Limb (tissue), 2 donors: Measurements from ENCODE around the gene FAM135A.
A peak's percentile ranks its signal among the peaks of the same experiment; 100 is the strongest.

ENCODE experiments used
- DNase-seq, 2 donors: peaks; one replicate each; pipeline ENCODE4 v3.0.0-alpha.2; 2016; ENCODE audit errors: extremely low spot score in 2 of 2

FAM135A gene

DNA sequence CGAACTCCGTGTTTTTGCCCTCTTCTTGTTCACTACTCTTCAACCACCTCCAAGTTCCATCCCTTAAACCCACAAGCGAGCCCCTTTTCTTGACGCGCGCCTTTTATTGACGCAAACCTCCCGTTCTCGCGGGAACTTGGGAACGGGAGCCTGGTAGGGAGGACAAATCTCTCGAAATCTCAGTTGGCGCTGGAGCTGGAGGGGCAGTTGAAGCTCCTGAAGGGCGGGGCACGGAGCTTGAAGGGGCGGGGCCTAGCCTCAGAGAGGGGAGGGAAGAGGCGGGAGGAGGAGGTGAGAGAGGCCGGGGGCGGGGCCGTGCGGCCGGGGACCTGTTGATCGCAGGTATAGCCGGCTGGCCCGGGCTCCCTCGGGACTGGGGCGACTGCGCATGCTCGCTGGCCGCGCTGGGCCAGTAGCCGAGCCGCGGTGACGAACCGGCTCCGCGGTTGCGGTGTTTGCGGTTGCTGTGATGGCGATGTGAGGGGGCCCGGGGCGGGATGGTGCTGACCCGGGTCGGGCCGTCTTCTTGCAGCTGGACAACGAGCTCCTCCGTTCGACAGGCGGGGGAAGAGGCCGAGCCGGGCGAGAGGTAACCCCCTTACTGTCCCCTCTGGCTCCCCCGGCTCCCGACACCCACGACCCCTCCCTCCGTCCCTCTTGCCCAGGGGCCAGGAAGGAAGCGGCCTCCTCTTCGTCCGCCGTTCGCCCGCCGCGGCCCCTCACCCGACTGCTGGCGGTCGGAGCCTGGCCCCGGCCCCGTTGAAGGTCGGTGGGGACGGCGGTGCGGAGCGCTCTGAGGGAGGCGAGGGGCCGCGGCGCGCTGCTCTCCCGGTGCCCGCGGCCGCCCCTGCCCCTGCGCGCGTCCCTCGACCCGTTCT, at the start of gene FAM135A:
TSS of gene FAM135A (plus strand) at position 395 of the 878 bp plus-strand sequence. CDS start 14,835 bp downstream, outside the sequence.
- DNase-seq, result peak; percentile 97 to 98

DNA sequence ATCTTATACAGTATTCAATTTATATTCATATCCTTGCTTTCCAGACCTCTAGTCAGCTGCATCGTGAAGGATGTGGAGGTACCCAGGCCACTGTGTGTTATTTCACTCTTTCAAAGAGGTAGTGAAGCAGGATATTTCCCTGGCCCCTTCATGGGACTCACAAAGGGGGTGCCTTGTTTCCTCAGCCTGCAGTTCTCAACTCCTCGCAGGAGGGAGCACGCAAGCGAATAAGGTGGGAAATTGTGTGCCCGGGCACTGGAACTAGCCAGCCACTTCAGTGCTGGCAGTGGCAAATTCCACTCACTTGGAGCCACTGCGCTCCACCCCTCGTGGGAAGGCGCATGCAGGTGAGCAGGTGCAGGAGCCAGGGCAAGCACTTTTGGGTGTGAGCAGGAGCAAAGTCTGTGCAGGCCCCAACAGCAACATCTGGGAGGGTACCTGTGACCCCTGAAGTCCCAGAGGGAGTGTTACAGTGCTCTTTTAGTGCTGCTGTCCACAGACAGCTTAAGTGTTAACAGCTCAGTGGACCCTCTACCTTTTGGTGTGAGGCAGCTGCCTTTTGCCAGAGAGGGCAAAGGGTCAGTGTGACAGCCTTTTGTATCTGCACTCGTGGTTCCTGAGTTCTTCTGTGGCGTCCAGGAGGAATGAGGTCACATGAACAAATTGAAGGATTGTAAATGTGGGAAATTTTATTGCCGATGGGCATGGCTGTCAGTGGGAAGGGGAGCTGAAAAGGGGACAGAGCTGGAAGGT, 49.4 kb upstream of the FAM135A start:
- no peak for DNase-seq

DNA sequence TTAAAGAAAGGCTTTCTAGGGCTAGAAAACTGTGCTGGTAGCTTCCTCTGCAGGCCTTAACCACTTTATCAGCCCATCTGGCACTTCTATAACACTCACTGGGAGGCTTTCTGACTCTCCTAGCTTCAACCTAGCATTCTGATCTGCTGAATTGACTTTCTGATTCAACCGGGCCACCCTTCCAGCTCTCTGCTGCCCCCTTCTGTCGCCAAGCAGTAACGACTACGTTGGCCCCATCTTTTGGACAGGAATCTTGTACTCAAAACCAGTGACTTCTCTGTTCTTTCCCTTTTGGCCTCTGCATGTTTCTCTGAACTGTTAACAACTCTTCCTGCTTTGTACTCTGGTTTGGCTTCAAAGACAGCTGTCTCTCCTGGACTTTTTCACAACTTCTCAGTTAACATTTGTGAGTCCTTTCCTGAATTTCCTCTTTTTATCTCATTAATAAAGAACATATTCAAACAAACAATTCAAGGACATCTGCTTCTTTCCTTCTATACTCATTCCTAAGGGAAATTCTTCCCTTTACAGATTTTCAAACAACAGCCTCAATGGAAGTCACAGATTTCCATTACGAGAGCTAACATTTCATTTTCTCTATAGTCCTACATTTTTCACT, 43.9 kb upstream of the FAM135A start:
- DNase-seq, result peak; percentile 68 to 73

GRCh38 chr6:70370496-70370895, 42.8 kb upstream of the FAM135A start:
- DNase-seq, result no peak

DNA sequence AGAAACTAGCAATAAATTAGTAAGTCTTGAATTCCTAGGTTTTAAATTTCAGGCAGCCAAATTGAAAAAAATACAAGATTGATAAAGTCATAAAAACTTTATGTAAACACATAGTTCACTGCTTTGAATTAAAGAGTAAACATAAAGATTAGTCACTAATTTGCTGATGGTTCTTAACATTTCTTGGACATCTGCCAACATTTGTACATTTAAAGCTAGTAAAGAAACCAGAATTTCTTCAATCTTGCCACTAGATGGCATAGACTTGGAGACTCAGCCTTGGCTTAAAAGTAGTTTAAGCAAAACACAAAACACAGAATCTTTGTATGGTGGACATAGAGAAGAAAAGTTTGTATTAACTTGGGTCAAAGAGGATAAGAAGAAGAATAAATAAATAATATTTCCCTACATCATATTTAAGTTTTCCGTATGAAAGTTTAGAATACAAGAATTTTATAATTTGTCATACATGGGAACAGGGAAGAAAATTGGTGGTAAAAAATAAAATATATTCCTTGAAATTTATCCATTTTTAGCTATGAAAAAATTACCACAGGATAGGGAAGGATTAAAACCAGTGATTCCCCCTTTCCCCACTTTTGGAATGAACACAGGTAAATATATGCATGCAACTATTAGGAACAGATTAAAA, 41.7 kb upstream of the FAM135A start:
- peak in 1 of 2 donors; percentile 90 for DNase-seq

DNA sequence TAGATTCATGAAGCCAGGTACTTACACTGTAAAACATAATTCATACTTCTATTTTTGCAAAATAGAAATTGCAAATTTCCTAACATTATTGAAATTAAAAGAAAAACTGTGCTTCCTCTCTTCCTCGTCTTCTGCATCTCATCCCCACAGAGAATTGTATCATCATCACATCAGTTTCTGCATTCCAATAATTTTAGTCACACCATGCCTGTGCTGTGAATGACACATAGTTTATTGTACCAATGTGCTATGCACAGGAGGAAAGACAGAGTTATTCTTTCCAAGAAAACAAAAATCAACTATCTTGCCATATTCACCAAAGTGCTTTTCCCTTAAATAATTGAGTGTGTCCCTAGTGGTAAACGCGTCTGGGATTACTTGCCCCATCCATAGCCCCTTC, 38.1 kb upstream of the FAM135A start:
- no peak for DNase-seq

DNA sequence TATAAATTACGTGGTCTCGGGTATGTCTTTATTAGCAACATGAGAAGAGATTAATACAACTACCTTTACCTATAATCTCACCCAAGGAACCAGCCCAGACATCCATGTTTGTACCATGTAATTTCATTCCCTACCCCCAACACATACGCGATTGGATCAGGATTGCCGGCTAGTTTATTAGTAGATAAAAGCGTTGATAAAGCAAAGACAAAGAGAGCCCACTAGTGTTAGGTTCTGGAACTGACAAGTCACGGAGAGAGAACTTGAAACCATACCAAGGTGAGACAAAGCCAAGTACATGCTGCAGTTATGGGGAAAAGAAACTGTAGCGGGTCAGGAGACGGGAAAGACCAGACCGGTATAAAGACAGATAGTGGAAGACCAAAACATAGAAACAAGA, 37.4 kb upstream of the FAM135A start:
- no peak for DNase-seq

DNA sequence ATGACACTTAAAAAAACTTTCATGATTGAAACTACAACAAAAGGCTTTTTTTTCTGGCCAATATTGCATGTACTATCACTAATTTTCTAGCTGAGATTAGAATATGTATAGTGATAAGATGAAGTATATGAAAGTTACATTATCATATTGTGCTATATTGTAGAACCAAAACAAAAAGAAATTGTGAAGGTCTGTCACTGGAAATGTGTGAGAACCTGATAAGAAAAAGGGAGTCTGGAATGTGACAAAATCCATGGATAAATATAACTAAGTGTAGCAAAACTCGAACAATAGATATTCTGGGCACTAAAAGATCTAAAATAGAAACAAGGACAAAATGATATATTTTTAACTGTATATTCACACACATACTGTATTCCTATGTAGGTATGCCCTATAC, 36.7 kb upstream of the FAM135A start:
- no peak for DNase-seq

DNA sequence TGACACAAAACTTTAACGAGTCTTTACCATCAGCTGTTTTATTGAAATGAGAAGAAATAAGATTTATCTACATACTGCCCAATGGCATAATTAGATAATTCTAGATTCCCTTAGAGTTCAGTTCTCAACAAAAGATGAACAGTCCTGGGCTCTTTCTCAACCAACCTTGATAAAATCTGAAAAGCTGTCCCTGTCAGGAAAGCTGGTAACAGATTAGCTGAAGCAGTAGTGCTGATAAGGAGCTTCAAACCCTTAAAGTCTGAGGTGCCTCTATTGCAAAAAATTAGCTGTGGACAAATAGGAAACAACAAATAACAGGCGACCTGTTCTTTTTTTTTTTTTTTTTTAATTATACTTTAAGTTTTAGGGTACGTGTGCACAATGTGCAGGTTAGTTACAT, 35.9 kb upstream of the FAM135A start:
- no peak for DNase-seq

- DNase-seq, result no peak
Measured at GRCh38 chr6:70379473-70380013, 33.8 kb upstream of the FAM135A start.

DNA sequence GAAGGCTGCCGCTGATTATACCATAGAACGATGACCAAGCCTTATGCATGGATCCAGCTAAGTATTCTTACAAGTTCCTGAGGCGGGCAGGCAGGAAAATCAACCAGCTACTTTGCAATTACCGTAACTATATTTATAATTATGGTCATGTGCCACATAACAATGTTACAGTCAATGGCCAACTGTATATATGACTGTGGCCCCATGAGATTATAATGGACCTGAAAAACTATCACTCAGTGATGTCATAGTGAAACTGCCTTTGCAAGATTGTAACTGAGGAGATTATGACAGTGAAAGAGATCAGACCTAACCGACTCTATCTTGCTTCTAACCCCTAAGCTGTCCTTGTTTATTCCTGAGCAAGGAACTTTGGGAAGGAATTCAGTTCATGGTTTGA, 33.1 kb upstream of the FAM135A start:
- DNase-seq, result no peak

DNA sequence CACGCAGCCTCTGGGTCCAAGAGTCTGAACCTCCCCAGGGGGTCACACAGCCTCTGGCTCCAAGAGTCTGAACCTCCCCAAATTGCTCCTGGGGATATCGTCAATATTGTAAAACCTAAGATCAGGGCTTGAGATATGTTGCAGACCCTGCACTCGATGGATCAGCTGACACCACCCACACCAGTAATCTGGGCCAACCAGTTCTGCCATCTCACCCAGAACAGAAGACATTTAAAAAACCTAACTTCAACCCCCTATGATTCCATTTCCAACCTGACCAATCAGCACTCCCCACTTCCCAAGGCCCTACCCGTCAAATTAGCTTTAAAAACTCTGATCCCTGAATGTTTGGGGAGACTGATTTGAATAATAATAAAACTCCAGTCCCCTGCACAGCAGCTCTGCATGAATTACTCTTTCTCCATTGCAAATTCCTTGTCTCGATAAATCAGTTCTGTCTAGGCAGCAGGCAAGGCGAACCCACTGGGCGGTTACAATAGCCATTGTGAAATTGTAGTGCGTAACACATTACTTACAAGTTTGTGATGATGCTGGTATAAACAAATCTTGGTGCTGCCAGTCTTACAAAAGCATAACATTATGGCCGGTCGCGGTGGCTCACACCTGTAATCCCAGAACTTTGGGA, 32.4 kb upstream of the FAM135A start:
- no peak for DNase-seq

GRCh38 chr6:70381417-70381782, 31.9 kb upstream of the FAM135A start:
- DNase-seq, result no peak

GRCh38 chr6:70385901-70386300, 27.4 kb upstream of the FAM135A start:
- DNase-seq, result no peak

- no peak for DNase-seq
Measured at GRCh38 chr6:70388814-70389213, 24.5 kb upstream of the FAM135A start.

DNA sequence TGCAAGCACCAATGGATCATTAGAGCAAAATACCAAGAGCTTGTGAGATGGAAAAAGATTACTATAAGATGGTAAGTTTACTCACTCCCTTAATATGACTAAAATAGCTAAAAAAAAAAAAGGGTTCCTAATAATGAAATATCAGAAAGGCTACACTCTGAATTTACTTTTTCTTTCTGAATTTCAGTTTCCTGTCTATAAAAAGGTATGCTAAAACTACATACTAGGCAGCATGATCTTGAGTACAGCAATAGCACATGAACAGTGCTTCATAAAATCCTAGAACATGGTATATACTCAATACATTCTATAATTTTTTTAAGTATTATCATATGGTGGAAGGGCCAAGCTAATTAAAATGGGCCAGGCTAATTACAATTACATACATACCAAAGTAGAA, 24.0 kb upstream of the FAM135A start:
- no peak for DNase-seq

- DNase-seq, result no peak
Measured at GRCh38 chr6:70390067-70390466, 23.2 kb upstream of the FAM135A start.

DNA sequence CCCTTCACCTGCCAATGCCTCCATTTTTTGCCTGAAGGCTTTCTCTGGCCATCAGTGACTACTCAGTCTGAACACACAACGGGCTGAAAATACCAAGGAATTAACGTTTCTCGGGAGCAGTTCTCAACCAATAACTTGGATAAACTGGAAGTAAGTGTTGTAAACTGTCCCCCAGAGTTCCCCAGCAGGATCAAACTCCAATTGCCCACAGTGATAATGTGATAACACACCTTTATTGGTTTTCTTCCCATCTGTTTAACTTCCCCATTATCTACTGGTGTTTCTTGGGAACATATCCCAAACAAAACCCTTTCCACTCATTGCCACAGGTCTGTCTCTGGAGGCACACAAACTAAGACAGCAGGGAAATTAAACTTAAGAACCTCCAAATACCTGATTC, 21.8 kb upstream of the FAM135A start:
- no peak for DNase-seq

DNA sequence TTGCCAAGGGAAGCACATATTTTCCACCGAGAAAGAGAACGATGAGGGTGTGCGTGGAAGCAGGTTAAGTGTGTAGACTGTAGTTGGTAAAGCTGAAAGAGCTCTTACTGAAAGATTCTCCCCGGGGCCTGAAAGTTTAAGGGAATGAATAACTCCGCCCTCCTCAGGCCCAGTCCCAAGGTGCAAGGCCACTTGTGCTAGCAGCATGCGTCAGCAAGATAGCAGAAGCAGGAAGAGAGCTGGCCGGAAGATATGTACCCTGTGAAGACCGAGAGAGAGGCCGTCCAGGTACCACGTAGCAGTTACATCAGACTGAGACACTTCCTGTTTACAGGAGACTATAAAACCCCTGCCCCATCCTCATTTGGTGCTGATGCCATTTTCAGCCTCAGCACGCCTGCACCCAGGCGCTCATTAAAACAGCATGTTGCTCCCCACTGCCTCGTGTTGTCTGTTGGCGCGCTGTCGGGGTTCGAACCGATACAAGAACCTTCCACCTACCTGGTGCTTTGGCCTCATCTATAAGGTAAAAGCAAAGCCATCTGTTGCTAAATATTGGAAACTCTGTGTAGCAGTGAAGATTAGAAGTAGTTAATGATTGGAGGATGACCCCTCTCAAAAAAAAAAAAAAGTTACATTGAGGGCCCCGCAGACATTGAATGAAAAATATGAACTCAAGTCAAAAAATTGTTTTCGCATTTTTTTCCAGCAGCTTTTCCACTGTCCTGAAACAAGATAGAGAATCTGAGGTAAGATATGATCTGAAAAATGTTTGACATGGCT, 18.6 kb upstream of the FAM135A start:
- DNase-seq, result no peak

GRCh38 chr6:70395301-70395672, 18.0 kb upstream of the FAM135A start:
- no peak for DNase-seq
